ENCODE data around the gene MYO10.

Gene MYO10

DNA sequence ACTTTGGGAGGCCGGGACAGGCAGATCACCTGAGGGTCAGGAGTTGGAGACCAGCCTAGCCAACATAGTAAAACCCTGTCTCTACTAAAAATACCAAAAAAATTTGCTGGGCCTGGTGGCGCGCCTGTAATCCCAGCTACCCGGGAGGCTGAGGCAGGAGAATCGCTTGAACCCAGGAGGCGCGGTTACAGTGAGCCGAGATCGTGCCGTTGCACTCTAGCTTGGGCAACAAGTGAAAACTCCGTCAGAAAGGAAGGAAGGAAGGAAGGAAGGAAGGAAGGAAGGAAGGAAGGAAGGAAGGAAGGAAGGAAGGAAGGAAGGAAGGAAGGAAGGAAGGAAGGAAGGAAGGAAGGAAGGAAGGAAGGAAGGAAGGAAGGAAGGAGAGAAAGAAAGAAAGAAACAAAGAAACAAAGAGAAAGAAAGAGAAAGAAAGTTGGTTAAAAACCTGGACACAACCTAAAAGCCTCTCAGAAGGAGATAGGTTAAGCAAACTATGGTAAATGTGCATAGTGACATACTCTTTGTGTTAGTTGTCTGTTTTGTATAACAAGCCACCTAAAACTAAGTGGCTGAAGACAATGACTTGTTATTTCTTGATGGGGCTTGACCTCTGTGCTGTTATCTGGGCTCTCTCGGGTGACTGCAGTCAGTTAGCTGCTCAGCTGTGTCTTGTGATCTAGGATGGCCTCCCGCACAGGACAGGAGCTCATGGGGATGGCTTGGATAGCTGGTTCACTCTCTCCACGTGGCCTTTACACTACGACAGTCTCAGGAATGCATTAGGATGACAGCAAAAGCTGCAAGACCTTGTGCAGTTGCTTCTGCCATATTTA is 8.0 kb upstream of the MYO10 start:
- DNase-seq (ENCODE audit: low read depth) = no peak

DNA sequence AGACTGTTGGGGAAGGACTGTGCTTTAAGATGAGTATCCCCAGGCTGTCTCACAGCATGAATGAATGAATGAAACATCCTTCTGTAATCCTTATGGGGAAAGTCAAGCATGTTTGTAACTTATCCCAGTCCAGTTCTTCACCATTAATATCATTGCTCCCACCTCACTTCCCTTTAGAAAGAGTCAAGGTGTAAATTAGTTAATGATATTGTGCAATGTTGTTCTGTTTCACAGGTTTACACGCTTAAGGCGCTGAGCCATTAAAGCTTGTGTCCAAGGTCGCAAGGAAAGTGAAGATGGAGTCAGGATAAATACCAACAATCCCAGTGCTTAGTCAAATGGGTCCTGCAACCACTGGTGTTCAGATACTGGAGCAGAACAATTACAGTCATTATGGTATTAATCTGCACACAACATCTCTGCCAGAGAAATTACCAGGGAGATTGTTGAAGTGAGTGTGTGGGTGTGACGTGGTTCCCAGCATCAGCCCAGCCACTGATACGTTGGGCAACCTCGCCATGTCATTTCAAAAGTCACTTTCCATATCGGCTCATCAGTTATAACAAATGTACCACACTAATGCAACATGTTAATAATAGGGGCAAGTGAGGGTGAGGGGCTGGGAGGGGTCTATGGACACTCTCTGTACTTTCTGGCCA is 1.5 kb upstream of the MYO10 start:
- no peak for DNase-seq (ENCODE audit: low read depth)

DNA sequence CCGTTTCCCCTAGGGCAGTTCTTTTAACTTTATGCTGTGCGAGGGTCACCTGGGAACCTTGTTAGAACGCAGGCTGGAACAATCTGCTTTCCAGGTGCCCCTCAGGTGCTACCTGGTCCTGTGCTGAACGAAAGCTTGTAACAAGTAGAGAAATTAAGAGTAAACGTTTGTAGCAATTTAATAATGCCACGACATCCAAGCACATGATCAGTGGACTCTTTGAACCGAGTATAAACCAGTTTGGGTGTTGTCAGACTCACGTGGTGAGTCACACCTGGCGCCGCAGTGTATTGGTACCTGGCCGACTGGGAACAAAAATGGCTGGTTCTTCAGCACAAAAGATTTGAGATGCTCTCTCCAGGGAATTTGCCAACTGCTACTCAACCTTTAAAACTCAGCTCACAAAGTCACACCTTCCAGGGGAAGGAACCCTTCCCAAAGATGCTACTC is 926 bp upstream of the MYO10 start:
- DNase-seq (ENCODE audit: low read depth) = no peak

DNA sequence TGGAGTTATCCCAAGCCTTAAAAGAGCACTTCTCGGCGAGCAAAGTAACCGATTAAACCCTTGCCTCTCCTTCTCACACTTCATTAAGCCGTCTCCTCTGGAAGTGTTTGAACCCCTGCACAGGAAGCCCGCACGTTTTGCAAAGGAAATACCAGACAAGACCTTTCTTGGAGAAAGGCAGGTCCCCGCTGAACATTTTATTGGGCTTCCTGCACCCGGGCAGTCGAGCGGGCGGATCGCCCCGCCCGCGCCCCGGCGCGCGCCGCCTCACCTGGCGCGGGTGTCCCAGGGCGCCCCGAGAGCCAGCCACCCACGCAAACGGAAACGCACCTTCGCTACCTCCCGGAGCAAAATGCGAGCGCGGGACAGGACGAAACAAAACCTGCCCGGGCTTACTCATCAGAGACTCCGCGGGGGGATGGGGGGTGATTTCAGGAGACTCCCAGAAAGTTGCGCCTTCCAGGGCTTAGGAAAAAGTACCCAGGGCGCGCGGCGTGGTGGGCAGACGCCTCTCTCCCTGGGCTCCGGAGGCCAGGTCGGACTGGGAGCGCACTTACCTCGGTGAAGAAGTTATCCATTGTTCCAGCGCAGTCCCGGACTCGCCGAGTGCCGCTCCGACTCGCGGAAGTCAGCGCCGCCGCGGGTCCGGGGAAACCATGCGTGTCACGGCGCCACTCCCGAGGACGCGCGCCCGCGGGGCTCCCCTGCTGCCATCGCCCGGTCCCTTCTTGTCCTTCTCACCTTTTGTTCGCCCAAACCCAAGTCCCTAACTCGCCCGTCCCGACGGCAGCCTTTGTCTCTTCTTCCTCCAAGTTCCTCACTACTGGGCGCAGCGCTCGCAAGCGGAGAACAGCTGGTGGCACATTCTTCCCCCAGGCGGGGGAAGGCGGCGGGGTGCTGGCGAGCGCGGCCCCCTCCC is 598 bp downstream of the MYO10 start:
- no peak for DNase-seq (ENCODE audit: low read depth)

DNA sequence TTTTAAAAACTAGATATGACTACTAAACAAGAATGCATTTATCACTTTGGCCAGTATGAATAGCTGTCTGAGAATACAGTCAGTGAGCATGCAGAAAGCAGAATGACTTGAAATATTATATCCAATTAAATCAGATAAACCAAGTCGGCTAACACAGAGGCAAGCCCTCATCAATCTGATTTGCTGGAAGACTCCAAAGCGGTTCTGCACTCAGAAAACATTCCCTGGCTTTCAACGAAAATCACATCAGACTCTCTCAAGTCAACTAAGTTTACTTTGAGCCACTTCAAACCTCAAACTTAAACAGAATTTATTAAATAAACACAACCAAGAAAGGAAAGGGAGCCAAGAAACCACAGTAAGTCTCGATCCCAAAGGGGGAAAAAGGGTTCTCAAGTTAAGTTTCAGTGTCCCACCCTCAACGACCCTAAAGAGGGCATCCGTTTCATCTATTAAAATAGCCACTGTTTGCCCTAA is 1.4 kb downstream of the MYO10 start:
- no peak for DNase-seq (ENCODE audit: low read depth)

DNA sequence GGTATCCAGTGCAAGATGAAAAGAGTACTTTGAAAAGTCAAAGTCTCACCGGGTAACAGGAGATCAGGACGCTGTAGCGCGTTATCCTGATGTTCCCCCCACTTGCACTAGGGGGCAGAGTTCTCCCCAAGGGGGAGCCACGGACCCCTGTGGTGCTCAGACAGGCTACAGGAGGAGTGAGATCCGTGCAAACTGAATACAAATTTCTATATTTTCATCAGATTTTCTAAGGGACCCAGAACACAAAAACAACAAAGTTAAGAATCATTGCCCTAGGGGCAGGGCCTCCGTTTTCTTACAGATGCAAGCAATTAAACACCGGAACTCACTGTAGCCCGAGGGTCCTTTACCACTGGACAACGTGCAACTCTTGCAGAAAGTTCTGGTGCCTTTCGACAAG is 2.0 kb downstream of the MYO10 start:
- no peak for DNase-seq (ENCODE audit: low read depth)

DNA sequence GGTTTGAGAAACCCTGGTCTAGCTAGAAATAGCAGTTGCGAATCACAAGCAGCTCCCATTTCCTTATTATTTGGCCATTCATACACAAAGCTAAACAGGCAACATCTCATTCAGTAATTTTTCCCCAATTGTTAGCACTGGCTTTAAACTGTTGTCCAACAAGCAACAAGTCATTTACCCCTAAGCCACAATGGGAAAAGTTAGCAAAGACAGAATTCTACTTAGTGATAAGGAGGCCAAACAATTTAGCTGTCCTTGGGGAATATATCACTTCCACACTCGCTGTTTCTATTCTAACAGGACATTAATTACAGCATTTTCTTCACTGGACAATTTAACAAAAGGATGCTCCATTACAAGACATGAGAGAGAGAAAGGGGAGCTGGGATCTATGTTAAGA is 2.8 kb downstream of the MYO10 start:
- DNase-seq (ENCODE audit: low read depth) = no peak

DNA sequence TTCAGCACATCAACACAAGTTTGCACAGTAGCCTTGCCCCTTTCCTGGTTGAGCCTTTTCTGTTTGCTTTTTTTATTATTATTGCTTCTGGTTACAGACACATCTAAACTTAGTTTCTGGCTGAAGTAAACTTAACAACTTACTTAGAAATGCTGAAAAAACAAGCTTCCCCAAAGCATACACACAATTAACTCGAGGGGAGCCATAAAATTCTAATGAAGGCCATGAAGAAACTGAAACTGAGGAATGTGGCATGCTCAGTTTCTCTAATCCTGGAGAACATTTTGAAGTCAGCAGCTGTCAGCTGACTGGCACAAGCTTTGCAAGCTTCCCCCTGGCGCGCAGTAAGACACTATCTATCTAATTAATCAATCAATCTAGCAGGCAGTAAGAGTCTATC is 3.7 kb downstream of the MYO10 start:
- DNase-seq (ENCODE audit: low read depth) = no peak

DNA sequence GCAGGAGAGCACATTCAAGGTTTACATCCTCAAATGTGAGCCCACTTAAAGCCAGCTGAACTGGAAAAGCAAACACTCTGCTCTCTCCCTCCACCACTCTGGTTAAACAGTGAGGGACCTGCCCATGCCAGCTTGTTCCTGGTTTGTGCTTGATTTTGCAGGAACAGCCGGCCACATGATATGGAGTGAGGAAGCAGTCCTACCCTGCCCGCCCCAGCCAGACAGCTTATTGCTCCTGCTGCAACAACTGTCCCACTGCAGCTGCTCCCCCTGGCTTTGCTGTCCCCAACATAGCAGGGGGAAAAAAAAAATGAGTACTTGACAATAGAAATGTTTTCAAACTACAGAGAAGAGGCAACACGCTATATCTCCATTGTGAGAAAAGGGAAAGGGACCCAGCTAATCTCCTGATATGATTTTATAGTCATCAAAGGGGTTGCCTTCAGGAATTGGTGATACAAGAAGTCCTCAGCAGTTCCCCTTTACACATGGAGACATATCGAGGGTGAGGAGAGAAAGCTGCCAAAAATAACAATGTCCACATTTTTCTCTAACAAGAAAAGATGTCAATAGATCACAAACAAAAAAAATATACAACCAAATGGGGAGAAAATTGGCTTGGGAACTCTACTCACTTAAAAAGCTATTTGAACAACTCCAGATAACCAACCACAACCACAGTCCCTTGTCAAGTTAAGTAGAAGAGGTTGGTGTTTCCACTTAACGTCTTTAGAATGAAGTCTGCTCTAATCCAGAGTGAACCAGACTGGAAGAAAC is 4.6 kb downstream of the MYO10 start:
- DNase-seq (ENCODE audit: low read depth) = no peak

DNA sequence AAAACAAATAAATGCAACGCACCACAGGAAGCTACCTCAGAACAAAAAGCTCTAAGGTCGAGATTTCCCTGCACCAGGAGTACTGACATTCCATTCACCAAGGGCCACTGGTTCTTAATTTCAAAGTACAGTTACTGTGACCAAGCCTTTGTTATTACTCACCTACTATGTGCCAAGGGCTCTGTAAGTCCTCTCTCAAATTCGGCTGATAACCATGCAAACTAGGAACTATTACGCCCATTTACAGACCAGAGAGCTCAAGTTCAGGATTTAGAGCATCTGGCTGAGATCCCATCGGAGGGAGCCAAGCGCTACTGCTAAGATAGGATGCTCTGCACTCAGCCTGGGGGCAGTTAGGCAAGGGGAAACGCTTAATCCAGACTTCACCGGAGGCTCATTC is 5.6 kb downstream of the MYO10 start:
- DNase-seq (ENCODE audit: low read depth) = no peak

DNA sequence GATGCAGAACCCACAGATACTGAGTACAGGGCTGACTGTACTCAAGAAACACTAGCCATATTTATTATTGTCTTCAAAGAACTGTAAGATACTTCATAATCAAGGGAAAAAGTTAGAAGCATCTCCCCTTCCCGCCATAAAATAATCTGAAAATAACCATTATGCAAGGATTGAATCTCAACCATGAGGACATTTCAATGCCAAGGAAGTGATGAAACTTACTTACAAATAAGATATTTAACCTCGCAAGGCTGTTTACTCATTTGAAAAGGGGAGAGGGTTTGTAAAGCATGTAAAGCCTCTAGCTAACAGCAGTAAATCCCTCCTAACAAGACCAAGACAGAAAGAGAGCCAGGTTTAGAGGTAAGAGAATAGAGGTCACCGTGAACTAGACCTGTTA is 6.3 kb downstream of the MYO10 start:
- DNase-seq (ENCODE audit: low read depth) = no peak

DNA sequence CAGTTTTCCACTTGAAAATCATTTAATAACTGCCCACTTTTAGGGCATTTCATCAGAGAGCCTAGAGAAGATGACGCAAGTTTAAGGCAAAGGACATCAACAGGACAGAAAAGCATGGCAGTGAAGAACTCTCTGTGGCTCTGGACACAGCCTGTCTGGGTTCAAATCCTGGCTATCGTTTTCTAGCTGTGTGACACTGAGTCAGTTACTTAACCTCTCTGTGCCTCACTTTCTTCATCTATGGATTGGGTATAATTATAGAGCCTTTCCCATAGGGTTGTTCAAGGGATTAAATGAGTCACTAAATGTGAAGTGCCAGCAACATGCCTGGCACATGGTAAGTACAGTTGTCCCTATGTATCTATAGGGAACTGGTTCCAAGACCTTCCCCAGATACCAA is 6.7 kb downstream of the MYO10 start:
- DNase-seq (ENCODE audit: low read depth) = no peak

DNA sequence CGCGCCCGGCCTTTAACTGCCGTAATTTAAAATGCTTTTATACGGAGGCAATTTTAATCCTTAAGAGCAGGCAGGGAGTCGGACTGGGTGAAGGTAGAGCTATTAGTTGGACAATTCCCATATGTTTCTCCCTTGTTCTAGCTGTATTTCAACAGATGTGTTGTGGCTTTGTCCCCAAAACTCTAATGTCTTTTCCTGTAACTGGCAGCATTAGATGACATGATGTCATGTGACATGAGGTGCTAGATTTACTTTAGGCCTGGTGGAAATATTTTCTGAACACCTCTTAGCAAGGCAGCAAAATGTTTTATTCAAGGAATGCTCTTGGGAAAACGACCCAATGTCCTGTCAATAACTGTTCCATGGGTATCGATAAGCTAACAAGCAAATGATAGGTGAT is 8.5 kb downstream of the MYO10 start:
- no peak for DNase-seq (ENCODE audit: low read depth)

DNA sequence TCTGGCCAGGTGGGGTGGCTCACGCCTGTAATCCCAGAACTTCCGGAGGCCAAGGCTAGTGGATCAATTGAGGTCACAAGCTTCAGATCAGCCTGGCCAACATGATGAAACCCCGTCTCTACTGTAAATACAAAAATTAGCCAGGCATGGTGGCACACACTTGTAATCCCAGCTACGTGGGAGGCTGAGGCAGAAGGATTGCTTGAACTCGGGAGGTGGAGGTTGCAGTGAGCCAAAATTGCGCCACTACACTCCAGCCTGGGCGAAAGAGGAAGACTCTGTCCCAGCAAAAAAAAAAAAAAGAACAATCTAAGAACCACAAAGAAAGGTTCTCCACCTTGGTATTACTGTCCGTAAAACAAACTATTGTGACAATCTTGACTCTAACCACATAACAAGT is 9.7 kb downstream of the MYO10 start:
- DNase-seq (ENCODE audit: low read depth) = no peak

DNA sequence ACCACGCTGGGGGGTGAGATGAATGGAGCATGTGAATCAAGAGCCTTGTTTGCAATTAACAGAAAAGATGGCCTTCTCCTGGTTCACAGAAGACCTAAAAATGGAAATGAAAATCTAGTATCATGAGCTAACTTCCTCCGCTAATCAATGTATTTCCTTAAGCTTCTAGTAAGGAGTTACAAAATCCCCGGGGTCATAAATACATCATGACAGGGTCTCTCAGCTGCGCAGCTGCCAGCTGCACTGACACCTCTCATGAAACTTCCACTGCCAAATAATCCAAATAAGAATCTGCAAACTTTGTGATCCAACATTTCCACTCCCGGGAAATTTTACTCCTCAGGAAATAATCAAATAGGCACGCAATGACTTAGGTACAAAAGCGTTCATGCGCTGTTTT is 11.9 kb downstream of the MYO10 start:
- no peak for DNase-seq (ENCODE audit: low read depth)

DNA sequence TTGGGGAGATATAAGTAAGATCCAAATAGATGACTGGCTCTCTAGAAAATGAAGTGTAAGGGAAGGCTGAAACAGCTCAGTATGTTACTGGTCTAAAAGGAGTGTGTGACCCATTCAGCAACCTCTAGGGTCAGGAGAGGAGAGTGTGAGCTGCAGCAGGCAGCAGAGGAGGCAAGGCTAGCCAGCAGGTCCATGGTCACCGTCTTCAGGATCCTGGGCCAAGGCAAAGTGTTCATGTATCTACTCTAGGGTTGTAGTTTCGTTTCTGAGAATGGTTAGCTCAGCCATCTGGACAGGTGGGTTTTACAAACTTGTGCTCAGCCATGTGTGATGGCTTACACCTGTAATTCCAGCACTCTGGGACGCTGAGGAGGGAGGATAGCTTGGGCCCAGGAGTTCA is 13.7 kb downstream of the MYO10 start:
- DNase-seq (ENCODE audit: low read depth) = no peak

DNA sequence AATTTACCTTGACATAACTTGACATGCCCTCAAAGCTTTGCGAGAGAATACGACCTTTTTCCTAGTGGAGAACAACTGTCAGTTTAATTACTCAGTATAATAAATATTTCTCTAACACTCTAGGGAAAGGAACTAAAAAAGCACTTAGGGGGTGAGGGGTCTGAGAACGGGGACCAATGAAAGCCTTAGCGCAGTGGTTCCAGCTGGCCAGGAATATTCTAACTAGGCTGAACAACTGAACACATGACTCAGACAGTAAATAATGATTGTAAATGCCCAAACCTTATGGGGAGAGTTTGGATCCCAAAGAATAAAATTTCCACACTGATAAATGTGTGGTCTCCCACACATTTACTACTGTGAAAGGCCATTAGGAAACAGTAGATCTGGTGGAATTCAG is 14.9 kb downstream of the MYO10 start:
- no peak for DNase-seq (ENCODE audit: low read depth)

DNA sequence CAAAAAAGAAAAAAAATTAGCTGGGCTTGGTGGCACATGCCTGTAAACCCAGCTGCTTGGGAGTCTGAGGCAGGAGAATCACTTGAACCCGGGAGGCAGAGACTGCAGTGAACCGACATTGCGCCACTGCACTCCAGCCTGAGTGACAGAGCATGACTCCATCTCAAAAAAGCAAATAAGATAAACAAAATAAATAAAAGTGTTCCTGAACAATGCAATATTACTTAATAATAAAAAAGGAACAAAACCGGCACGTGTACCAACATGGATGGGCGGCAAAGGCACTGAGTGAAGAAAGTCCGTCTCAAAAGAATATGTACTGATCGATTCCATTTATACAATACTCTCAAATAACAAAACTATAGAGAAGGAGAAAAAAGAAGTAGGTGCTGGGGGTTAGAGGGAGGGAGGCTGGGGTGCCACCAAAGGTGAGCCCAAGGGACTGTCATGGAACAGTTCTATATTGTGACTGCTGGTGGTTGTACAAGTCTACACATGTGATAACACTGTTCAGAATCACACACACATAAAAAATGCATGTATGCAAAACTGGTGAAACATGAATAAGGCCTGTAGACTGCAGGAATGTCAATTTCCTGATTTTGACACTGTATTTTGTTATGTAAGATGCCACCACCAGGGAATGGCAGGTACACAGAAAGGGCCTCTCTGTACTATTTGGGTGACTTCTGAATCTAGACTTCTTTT is 15.8 kb downstream of the MYO10 start:
- no peak for DNase-seq (ENCODE audit: low read depth)

DNA sequence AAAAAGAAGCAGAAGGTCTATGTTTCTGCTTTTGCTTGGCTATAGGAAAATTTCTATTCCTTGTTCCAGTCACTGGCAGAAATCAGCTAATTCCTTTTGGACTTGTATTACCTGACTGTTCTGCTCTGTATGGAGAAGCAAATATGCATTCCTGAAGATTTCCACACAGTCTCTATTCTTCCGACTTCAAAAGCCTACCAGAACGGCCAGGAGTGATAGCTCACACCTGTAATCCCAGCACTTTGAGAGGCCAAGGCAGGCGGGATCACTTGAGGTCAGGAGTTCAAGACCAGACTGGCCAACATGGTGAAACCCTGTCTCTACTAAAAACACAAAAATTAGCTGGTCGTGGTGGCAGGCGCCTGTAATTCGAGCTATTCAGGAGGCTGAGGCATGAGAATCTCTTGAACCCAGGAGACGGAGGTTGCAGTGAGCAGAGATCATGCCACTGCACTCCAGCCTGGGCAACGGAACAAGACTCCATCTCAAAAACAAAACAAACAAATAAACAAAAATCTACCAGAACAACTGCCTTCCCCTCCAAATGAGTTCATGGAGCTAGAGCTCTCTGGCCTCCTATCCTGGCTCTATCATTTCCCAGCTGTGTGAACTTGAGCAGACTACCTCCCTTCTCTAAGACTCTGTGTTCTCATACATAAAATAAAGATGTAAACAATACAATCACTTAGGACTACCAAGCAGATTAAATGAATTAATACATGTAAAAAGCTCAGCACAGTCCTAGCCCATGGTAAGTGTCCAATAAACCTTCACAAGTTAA is 17.0 kb downstream of the MYO10 start:
- DNase-seq (ENCODE audit: low read depth) = no peak

DNA sequence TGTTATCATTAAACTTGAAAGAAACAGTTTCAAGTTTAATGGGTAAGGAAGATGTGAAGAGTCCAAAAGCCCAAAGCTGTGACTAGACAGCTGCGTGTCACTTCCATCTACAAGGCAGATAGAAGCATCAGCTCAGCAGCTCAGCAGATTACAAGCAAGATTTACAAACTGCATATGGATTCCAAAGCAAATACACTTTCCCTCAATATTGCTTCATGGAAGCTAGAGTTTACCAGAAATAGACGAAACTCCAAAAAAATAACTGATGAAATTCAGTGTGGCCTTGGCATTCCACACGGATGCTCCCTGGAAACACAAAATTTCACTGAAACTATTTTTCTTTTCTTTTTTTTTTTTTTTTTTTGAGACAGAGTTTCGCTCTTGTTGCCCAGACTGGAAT is 17.9 kb downstream of the MYO10 start:
- no peak for DNase-seq (ENCODE audit: low read depth)

All from activated T-cell treated with anti-CD3 and anti-CD28 coated beads for 1 hour (primary cell).